GM12801 (cell line): ENCODE data around the gene NRG2.

Source experiments
- CTCF ChIP-seq: IDR thresholded peaks from one replicate; pipeline ENCODE4 v1.5.1; 2011; ENCODE audit warnings: control low read depth; ENCODE audit not compliant: insufficient read length; ENCODE audit errors: extremely low read depth

NRG2 gene

GRCh38 chr5:140051950-140052349, 8.9 kb upstream of the NRG2 start:
- no peak for TF ChIP-seq CTCF

GRCh38 chr5:140049713-140050112, 6.6 kb upstream of the NRG2 start:
- TF ChIP-seq CTCF = no peak

GRCh38 chr5:140049205-140049604, 6.1 kb upstream of the NRG2 start:
- TF ChIP-seq CTCF = no peak

GRCh38 chr5:140044041-140044440, 942 bp upstream of the NRG2 start:
- TF ChIP-seq CTCF = no peak

- TF ChIP-seq CTCF = no peak
These were observed 391 bp upstream of the NRG2 start for GRCh38 chr5:140043508-140043872.

- TF ChIP-seq CTCF = no peak
These were observed 781 bp downstream of the NRG2 start for GRCh38 chr5:140042393-140042642.

- TF ChIP-seq CTCF = no peak
These were observed 1.4 kb downstream of the NRG2 start for GRCh38 chr5:140041492-140042392.
